ENCODE results near the gene SMIM12. TPM values are rescaled to one million over a fixed set of nuclear protein-coding genes. Genes with fewer than 3 reads are reported as not detected.
A peak's percentile ranks its signal among the peaks of the same experiment; 100 is the strongest.

SMIM12 gene, protein sequence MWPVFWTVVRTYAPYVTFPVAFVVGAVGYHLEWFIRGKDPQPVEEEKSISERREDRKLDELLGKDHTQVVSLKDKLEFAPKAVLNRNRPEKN
- total RNA-seq = 32.0 TPM

- DNase-seq (ENCODE audit: low spot score) (peak; percentile 97), ATAC-seq (peak; percentile 97)
Observed at GRCh38 chr1:34859446-34860200, at the start of gene SMIM12. SMIM12 (minus strand) TSS chr1:34859749; CDS start chr1:34855977, 3,772 bp downstream.

GRCh38 chr1:34908369-34908768 is 48.8 kb upstream of the SMIM12 start:
- ATAC-seq = no peak

DNA sequence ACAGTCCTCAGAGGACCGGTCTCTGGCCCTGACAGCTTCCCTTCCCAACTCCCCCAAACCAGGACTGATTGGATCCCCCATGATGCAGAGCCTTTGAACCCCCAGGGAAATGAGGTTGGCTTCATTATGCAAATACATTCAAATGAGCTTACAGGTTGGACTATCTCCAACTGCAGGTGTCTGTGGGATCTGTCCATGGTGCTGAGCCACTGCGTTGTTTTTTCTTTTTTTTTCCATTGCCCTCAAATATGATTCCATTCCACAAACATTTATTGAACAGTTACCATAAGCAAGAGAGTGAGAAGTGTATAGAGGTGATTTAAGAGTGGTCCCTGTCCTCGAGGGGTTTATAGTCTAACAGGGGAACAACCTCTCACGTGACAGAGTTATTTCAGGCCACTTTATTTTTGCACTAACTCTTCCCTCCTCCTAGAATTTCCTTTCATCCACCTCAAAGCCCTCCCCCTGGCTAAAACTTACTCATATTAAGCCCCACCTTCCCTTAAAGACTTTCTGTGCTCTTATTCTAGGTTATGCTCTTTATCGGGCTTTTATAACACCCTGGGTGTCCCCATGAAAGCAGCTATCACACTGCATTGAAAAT is 48.0 kb upstream of the SMIM12 start:
- DNase-seq (ENCODE audit: low spot score) (no peak), ATAC-seq (no peak)

More at GRCh38 chr1:34908369-34908768, 48.8 kb upstream of the SMIM12 start:
- no peak for DNase-seq (ENCODE audit: low spot score)

- no peak for ATAC-seq
- no peak for DNase-seq (ENCODE audit: low spot score)
Observed at GRCh38 chr1:34906756-34907155, 47.2 kb upstream of the SMIM12 start.

DNA sequence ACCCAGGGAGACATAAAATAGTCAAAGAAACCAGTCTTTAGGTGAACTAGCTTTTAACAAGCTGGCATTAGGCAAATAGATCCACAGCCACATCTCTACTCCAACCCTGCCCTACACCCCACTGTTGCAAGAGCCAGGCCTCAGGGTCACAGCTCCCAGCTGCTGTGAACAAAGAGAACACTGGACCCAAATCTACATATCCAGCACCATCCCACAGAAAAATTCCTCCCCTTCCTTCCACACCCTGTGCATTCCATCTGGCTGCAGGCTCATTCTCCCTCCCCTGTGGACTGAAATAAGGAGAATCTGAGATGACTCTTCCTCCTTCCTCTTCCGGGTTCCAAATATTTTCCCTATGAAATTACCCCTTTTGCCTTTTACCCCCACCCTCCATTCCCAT is 46.7 kb upstream of the SMIM12 start:
- DNase-seq (ENCODE audit: low spot score) (no peak), ATAC-seq (no peak)

DNA sequence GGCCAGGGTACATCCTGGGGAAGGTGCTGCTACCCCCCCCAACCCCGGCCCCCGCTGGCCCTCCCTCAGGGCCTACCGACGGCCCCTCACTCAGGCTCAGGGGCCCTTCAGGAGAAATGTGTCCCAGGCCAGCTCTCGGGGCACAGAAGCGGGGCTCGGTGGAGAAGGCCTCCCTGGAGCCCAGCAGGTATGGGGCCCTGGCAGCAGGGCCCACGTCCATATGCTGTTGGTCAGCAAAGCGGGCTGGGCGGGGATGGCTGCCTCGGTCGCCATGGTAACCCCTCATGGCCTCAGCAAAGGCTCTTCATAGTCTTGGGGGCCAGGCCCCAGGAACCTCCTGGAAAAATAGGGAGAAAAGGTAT is 45.5 kb upstream of the SMIM12 start:
- no peak for DNase-seq (ENCODE audit: low spot score)
- ATAC-seq = no peak

- DNase-seq (ENCODE audit: low spot score) (no peak), ATAC-seq (no peak)
Observed at GRCh38 chr1:34904236-34905097, 44.9 kb upstream of the SMIM12 start.

- DNase-seq (ENCODE audit: low spot score) = no peak
Observed at GRCh38 chr1:34901919-34902318, 42.4 kb upstream of the SMIM12 start.

DNA sequence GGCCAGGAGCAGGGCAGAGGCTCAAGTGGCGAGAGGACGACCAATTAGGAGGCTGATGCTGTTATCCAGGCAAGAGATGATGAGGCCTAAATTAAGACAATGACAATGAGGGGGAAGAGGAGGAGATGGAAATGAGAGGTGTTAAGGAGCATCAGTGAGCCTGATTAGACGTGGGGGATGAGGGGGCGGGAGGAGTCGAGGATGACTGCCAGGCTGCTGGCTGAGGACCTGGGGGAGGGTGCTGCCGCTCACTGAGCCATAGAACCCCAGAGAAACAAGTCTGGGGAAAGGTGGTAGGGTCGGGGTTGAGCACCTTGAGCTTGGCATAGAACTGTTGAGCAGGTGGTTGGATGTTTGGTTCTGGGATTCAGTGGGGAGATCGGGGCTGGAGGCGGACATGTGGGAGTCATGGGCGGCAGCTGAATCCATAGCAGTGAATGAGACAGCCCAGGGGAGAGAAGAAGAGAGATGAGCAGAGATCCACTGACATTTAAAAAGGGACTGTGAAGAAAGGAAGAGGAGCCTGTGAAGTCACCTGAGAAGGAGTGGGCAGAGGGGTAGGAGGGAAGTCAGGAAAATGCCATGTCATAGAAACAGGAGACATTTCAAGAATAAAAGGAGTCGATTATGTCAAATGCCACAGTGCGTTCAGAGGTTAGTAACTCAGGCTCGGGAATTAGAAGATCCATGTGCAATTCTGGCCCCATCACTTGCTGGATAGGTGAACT is 41.4 kb upstream of the SMIM12 start:
- DNase-seq (ENCODE audit: low spot score) (no peak), ATAC-seq (no peak)

More at GRCh38 chr1:34901919-34902318, 42.4 kb upstream of the SMIM12 start:
- ATAC-seq = no peak

- no peak for ATAC-seq
Observed at GRCh38 chr1:34899906-34900305, 40.4 kb upstream of the SMIM12 start.

GRCh38 chr1:34899471-34899870 is 39.9 kb upstream of the SMIM12 start:
- ATAC-seq (no peak), DNase-seq (ENCODE audit: low spot score) (no peak)

More at GRCh38 chr1:34899906-34900305, 40.4 kb upstream of the SMIM12 start:
- DNase-seq (ENCODE audit: low spot score) = no peak

DNA sequence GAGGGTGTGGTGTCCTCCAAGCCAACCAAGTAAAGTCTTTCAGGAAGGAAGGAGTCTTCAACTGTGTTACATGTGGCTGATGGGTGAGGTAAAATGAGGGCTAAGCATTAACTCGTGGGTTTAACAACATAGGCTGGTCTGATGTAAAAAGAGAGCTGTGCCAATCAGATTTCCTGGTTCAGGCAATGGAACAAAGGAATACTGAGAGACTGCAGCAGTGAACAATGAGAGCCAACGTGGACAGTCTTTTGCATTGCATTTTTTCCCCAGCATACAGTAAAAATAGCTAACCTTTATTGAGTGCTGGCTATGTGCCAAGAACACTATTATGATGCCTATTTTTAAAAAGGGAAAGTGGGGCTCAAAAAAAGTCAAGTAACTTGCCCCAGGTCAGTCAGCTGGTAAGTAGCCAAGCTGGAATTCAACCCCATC is 38.8 kb upstream of the SMIM12 start:
- ATAC-seq (no peak), DNase-seq (ENCODE audit: low spot score) (no peak)

GRCh38 chr1:34896612-34897011 is 37.1 kb upstream of the SMIM12 start:
- no peak for ATAC-seq
- no peak for DNase-seq (ENCODE audit: low spot score)

GRCh38 chr1:34889705-34890104 is 30.2 kb upstream of the SMIM12 start:
- ATAC-seq = no peak

DNA sequence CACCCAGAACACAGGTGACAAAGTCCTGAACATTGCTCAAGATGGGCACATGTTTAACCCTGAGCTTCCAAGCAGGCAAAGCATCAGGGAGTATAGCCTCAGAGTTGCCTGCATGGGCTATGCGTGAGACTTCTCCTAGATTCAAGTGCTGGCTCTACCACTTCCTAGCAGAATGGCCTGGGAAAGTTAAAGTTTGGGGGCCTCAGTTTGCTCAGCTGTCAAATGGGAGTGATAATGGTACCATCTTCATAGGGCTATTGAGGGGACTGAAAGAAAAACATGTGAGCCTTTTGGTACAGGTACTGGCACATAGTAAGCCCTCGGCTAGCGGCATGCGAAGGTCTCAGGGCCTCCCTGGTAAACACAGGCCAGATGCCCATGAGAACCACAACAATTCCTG is 28.0 kb upstream of the SMIM12 start:
- ATAC-seq (no peak), DNase-seq (ENCODE audit: low spot score) (no peak)

More at GRCh38 chr1:34889705-34890104, 30.2 kb upstream of the SMIM12 start:
- no peak for DNase-seq (ENCODE audit: low spot score)

DNA sequence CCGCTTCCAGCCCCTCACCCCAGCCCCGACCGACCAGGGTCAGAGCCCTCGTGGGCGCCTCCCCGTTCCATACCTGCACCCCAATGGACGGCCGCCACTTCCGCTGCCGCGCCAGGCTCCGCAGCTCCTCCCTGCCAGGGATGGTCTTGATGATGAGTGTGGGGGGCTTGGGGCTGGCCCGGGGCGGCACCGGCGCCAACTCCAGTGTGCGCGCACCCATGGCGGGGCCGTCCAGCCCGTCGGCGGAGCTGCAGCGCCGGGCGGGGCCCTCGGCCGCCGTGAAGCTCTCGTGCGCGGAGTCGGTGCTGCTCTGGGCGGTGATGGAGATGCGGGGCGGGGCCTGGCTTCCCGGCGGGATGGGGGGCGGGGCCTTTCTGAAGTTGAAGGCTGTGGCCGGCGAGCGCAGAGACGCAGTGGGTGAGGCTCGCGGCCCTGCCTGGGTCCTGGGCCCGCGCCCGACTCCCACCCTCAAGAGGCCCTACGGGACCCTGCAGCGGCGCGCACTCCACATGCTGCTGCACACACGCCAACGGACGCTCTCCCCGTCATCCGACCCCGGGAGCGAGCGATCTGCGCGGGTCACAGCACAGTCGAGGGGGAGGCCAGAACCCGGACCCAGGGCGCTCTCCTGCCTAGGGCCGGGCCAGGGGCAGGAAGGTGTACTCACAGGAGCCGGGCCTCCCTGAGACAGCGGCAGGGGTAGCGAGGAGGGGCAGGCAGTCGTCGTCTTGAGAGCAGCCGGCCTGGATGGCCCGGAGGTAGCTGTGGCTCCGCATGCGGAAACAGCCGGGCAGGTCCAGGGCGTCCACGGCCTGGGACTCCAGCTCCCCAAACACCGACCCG is 26.1 kb upstream of the SMIM12 start:
- ATAC-seq = peak; percentile 58
- DNase-seq (ENCODE audit: low spot score) = no peak

DNA sequence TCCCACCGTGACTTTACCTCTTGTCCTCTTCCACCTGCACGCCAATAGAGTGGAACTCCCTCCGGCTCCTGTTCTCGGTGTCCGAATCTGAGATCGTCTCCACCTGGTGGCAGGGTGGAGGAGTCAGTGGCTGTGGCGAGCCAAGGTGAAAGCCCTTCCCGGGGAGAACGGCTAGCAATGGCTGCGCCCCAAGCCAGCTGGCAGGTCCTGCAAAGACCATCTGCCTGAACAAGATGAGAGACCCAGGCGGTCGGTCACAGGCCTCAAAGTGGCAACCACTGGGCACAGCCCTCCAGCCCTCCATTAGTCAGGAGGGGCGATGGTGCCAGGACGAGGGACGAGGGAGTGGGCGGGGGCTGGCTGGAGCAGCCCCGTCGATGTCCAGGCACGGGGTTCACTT is 25.4 kb upstream of the SMIM12 start:
- DNase-seq (ENCODE audit: low spot score) (no peak), ATAC-seq (peak; percentile 83)

DNA sequence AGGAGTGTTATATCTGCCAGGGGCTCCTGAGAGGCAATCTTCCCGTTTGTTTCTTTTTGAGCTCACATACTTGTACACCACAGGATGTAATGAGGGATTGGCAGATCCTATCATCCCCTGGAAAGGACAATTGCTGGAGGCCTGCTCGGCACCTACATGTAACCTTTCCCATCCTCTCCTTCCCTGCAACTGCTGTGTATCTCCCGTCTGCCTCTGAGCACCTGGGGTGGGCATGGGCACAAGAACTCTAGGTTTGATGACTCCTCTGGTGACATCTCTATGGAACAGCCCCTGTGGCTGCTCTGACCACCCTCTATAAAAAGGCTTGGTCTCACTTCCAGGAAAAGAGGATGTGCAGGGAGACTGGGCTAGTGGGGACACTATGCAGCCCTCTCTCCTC is 25.0 kb upstream of the SMIM12 start:
- no peak for ATAC-seq
- no peak for DNase-seq (ENCODE audit: low spot score)

- DNase-seq (ENCODE audit: low spot score) (no peak), ATAC-seq (no peak)
Observed at GRCh38 chr1:34879230-34879629, 19.7 kb upstream of the SMIM12 start.

GRCh38 chr1:34876406-34876805 is 16.9 kb upstream of the SMIM12 start:
- DNase-seq (ENCODE audit: low spot score) (no peak), ATAC-seq (no peak)
